ENCODE results near the gene BOD1. TPM values are rescaled to one million over a fixed set of nuclear protein-coding genes. Genes with fewer than 3 reads are reported as not detected.

Gene BOD1
- total and polyA plus RNA-seq, 2 donors (not counting 3 experiments of a cell fraction or from before 2014, with no cell fraction given) = 57.6 to 62.4 TPM

DNA sequence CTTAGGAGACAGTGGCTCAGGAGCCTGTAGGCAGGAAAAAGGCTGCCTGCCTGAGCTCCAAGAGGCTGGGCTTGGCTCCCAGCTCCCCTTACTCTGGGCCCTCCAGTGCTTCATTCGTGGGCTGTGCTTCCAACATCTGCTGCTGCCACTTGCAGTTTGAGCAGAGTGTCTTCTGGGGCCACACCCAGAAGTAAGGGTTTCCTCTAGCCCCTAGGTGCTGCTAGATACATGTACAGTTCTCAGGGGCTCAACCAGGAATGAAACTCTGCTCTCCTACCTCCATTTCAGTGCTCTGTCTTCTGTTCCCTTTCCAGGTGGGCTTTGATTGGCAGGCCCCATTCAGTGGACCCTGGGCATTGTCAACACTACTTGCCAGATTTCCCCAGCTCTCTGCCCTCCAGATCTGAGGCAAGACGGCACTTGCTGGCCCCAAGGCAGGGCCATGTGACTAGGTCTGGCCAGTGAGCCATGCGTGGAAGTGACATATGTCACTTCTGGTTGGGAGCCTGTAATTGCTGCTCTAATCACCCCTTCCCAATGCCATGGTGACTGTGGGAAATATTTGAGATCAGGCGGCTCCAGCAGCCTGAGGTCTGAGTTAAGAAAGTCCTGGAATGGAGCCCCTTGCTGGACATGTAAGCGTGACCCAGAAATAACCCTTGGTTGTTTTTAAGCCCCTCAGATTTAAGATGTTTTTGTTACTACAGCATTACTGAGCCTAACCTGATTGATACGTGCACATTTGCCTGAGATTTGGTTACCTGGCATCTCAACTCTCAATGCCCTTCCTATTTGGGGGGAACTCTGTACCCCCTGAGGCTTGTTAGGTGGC lies 9.4 kb upstream of the BOD1 start:
- dilution Hi-C loops (cut with MboI; ENCODE audit: extremely low pct_ligation_motif_present, low sequenced_read_pairs) (no loop called here), intact Hi-C loops (cut with micrococcal nuclease) (no loop called here)
- H3K79me2 ChIP-seq (ENCODE audit: control insufficient read depth, insufficient read depth, low read length) = no peaks in the 10 kb centered on the region
- BruUV-seq (replicated peaks) = no TSS peak
- no peak overlapping the region for H3K4me2 ChIP-seq (ENCODE audit: insufficient read depth, low read length)
- no peak overlapping the region for H2AFZ ChIP-seq (ENCODE audit: low read depth, low read length)
- no peaks in the 10 kb centered on the region for H3K9me1 ChIP-seq (replicated peaks; ENCODE audit: control insufficient read depth, extremely low read depth, insufficient read depth, low read length)
- H3K27me3 ChIP-seq (ENCODE audit: control insufficient read depth in 2 of 2, insufficient read depth in 2 of 2, low read length in 2 of 2) = peaks cover 3 to 5% of the 10 kb centered on the region in 2 experiments
- TF ChIP-seq, protein P1, sequence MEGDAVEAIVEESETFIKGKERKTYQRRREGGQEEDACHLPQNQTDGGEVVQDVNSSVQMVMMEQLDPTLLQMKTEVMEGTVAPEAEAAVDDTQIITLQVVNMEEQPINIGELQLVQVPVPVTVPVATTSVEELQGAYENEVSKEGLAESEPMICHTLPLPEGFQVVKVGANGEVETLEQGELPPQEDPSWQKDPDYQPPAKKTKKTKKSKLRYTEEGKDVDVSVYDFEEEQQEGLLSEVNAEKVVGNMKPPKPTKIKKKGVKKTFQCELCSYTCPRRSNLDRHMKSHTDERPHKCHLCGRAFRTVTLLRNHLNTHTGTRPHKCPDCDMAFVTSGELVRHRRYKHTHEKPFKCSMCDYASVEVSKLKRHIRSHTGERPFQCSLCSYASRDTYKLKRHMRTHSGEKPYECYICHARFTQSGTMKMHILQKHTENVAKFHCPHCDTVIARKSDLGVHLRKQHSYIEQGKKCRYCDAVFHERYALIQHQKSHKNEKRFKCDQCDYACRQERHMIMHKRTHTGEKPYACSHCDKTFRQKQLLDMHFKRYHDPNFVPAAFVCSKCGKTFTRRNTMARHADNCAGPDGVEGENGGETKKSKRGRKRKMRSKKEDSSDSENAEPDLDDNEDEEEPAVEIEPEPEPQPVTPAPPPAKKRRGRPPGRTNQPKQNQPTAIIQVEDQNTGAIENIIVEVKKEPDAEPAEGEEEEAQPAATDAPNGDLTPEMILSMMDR (IDR thresholded peaks at IDR 0.05; ENCODE audit: extremely low read depth in 1 of 2, insufficient read depth in 1 of 2, low read depth in 1 of 2, low read length in 2 of 2) = no peak
- TF ChIP-seq, protein P2, sequence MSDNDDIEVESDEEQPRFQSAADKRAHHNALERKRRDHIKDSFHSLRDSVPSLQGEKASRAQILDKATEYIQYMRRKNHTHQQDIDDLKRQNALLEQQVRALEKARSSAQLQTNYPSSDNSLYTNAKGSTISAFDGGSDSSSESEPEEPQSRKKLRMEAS (IDR thresholded peaks at IDR 0.05; ENCODE audit: insufficient read depth, insufficient read length) = no peak
- TF ChIP-seq POLR2A (IDR thresholded peaks at IDR 0.05; ENCODE audit: low read depth, low read length) = no peak
- POLR2A ChIA-PET = interaction anchor here (0.6 kb wide), 1 partner anchor 311 kb away, joined by 3 read pairs; no protein-coding TSS in a partner anchor
- CTCF ChIA-PET = interaction anchor here (0.9 to 5.7 kb wide), 7 partner anchors 44 to 686 kb away, joined by 3 to 41 read pairs (median 5); no protein-coding TSS in a partner anchor
- no peaks in the 10 kb centered on the region for H3K36me3 ChIP-seq (ENCODE audit: control insufficient read depth in 2 of 2, extremely low read depth in 1 of 2, insufficient read depth in 2 of 2, low read length in 2 of 2)
- FAIRE-seq (no peak), DNase-seq (ENCODE audit: low read depth, low spot score) (no peak)
- H3K9ac ChIP-seq (replicated peaks; ENCODE audit: extremely low read depth, insufficient read depth, low read length) = no peak overlapping the region
- no peaks in the 10 kb centered on the region for H3K9me3 ChIP-seq (replicated peaks; ENCODE audit: control insufficient read depth, insufficient read depth, low read length)
- H4K20me1 ChIP-seq (replicated peaks; ENCODE audit: control insufficient read depth, extremely low read depth, insufficient read depth, low read length) = no peaks in the 10 kb centered on the region
- no peak overlapping the region for H3K27ac ChIP-seq (ENCODE audit: insufficient read depth, low read depth, low read length)
- no peak overlapping the region for H3K4me3 ChIP-seq (replicated peaks in 1 of 3; ENCODE audit: insufficient read depth in 1 of 3, low read depth in 1 of 3, low read length in 3 of 3)
- H3K4me1 ChIP-seq (ENCODE audit: control insufficient read depth, extremely low read depth, insufficient read depth, low read length) = no peaks in the 10 kb centered on the region

DNA sequence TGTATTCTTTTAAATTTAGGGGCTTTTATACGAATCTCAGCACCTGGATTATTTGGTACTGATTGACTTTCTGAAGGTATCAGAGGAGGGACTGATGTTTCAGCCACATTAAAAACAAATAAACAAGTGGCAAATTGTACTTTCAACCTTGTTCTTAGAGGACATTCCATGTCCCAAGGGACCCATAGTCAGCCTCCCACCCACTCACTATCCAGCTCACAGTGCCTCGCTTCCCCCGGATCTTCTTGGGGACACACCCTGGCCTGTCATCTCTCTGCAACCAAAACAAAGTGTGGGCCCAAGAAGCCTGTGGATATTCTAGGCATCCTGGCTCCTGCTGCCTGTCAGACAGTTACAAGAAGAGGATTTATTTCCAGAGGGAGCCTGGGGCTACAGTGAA lies 8.8 kb upstream of the BOD1 start:
- dilution Hi-C loops (cut with MboI; ENCODE audit: extremely low pct_ligation_motif_present, low sequenced_read_pairs) = no loop called here
- FAIRE-seq (no peak), DNase-seq (ENCODE audit: low read depth, low spot score) (no peak)
- Histone ChIP-seq H3K27ac (ENCODE audit: insufficient read depth, low read depth, low read length) (no peak overlapping the region), H3K79me2 (ENCODE audit: control insufficient read depth, insufficient read depth, low read length) (no peaks in the 10 kb centered on the region), H4K20me1 (replicated peaks; ENCODE audit: control insufficient read depth, extremely low read depth, insufficient read depth, low read length) (no peaks in the 10 kb centered on the region), H3K4me3 (replicated peaks in 1 of 3; ENCODE audit: insufficient read depth in 1 of 3, low read depth in 1 of 3, low read length in 3 of 3) (no peak overlapping the region), H3K4me1 (ENCODE audit: control insufficient read depth, extremely low read depth, insufficient read depth, low read length) (no peaks in the 10 kb centered on the region), H3K27me3 (ENCODE audit: control insufficient read depth in 2 of 2, insufficient read depth in 2 of 2, low read length in 2 of 2) (peaks cover 3 to 5% of the 10 kb centered on the region in 2 experiments), H2AFZ (ENCODE audit: low read depth, low read length) (no peak overlapping the region), H3K9me3 (replicated peaks; ENCODE audit: control insufficient read depth, insufficient read depth, low read length) (no peaks in the 10 kb centered on the region), H3K9ac (replicated peaks; ENCODE audit: extremely low read depth, insufficient read depth, low read length) (no peak overlapping the region), H3K36me3 (ENCODE audit: control insufficient read depth in 2 of 2, extremely low read depth in 1 of 2, insufficient read depth in 2 of 2, low read length in 2 of 2) (no peaks in the 10 kb centered on the region), H3K4me2 (ENCODE audit: insufficient read depth, low read length) (no peak overlapping the region), H3K9me1 (replicated peaks; ENCODE audit: control insufficient read depth, extremely low read depth, insufficient read depth, low read length) (no peaks in the 10 kb centered on the region)
- no TSS peak for BruUV-seq (replicated peaks)
- ChIA-PET POLR2A (interaction anchor here (0.6 kb wide), 1 partner anchor 312 kb away, joined by 3 read pairs; no protein-coding TSS in a partner anchor), CTCF (interaction anchor here (1.2 to 5.7 kb wide), 4 partner anchors 45 to 348 kb away, joined by 3 to 41 read pairs (median 16); no protein-coding TSS in a partner anchor)
- TF ChIP-seq POLR2AphosphoS5 (IDR thresholded peaks at IDR 0.05; ENCODE audit: insufficient read depth, low read depth, low read length) (no peak), MYC (IDR thresholded peaks at IDR 0.05; ENCODE audit: low read depth, low read length) (no peak), JUN (IDR thresholded peaks at IDR 0.05; ENCODE audit: borderline replicate concordance, insufficient read depth, insufficient read length, low read depth) (no peak)
- intact Hi-C loops (cut with micrococcal nuclease) = no loop called here

All from endothelial cell of umbilical vein (primary cell).